Colon (tissue), 2 donors: ENCODE measurements around the gene FAM171A1.
"Not testable (repeated sequence)": the region's sequence is repeated elsewhere in the genome, so short reads cannot be mapped to it uniquely, and the experiment has no call there.

Source experiments
- FAIRE-seq: peaks from 2 replicates; lab custom pipeline; 2012; peaks lifted over from hg19 to GRCh38; lab: Jason Lieb, UNC
- donor health status: control.
- donor health status: control.

Gene FAM171A1

DNA sequence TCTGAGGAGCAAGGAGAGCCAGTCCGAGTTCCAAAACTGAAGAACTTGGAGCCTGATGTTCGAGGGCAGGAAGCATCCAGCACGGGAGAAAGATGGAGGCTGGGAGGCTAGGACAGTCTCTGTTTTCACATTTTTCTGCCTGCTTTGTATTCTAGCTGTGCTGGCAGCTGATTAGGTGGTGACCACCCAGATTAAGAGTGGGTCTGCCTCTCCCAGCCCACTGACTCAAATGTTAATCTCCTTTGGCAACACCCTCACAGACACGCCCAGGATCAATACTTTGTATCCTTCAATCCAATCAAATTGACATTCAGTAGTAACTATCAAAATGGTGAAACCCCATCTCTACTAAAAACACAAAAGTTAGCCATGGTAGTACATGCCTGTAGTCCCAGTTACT lies 163.7 kb downstream of the FAM171A1 start:
- FAIRE-seq, result not testable (repeated sequence)

GRCh38 chr10:15202639-15203038 lies 168.4 kb downstream of the FAM171A1 start:
- FAIRE-seq, result no peak

- not testable (repeated sequence) for FAIRE-seq
Observed at GRCh38 chr10:15202301-15202621, 168.8 kb downstream of the FAM171A1 start.

GRCh38 chr10:15201589-15202300 lies 169.3 kb downstream of the FAM171A1 start:
- no peak for FAIRE-seq

DNA sequence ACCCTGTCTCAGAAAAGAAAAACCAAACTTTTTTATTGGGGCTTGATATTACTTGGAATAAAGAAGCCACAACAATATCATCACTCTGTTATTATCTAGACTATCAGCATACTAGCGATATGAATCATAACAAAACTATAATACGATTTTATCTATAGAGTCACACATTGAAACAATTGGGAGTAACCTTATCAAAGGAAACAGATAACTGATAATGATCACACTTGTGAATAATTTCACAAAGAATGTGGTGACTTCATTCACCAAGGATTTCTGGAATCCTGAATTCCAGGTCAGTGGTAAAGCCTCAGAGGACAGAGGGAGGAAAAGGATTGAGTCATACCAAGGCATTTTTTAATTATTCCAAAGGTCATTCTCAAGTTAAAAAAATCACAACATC lies 170.5 kb downstream of the FAM171A1 start:
- FAIRE-seq, result no peak

- no peak for FAIRE-seq
Observed at GRCh38 chr10:15197911-15198310, 173.2 kb downstream of the FAM171A1 start.

DNA sequence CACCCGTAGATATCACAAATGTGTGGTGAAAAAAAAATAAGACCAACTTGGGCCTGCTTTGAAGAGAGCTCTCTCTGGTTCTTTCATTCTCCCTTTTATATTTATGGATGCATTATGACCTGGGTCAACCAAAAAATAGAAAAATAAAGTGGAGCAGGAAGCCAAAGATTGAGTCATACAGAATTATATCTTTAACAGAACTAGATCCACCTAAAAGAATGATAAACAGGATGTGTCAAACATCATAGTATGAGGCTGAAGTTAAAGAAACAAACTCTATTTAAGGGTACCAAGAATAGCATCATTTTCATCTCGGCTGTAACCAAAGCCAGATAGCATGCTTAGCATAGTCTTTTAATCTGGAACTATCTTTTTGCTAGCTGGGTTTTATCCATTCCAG lies 173.8 kb downstream of the FAM171A1 start:
- FAIRE-seq, result no peak

DNA sequence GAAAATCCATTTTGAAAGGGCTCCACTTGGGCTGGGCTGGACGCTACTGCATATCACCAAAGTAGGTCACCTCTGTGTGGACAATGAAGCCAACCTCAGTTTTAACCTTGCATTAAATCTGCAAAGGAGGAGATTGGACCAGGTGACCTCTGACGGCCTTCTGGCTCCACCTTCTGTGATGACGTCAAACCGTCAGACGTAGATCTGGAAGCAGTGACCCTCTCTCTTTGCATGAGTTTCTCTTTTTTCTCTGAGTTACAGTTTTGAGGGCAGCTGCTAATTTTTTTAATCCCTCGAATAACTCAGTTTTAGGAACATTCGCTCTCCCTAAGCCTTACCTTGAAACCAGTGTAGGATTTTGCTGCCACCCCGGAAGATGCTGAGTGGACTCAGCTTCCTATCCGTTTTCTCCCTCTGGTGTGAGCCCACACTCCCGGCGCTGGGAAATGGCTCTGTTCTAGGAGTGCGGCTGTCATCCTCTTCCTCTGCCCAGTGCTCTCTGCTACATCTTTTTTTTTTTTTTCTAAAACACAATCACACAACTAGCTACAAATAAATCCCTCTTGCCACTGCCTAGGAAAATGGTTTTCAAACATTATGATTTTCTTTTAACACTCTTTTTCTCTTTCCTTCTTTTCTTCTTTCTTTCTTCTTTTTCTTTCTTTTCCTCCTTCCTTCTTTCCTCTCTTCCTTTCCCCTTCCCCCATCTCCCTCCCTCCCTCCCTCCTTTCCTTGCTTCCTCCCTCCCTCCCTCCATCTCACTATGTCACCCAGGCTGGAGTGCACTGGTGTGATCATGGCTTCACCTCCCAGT lies 174.9 kb downstream of the FAM171A1 start:
- no peak for FAIRE-seq

DNA sequence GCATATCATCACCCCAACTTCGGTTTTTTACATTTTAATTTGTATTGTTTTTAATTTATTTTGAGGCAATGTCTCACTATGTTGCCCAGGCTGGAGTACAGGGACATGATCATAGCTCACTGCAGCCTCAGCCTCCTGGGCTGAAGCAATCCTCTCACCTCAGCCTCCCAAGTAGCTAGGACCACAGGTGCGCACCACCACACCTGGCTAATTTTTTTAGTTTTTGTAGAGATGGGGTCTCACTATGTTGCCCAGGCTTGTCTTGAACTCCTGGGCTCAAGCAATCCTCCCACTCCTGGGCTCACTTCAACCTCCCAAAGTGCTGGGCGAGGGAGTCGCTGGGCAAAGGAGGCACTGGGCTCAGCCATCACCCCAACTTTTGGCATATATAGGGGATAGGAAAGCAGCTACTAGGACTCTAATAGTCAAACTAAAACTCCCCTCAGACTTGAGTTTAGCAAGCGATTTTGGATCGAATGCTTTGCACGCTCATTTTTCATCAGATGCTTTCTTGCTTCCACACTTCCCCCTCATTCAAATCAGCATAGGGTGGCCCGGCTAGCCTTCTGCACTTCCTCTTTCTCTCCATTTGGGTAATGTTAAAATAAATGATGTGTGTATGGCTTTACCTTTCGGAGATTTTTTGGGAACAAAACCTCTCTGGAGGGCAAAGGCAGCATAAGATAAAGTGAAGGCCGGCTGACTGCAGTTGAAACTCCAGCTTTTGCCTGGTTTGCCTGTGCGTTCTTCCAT lies 181.8 kb downstream of the FAM171A1 start:
- FAIRE-seq, result no peak

DNA sequence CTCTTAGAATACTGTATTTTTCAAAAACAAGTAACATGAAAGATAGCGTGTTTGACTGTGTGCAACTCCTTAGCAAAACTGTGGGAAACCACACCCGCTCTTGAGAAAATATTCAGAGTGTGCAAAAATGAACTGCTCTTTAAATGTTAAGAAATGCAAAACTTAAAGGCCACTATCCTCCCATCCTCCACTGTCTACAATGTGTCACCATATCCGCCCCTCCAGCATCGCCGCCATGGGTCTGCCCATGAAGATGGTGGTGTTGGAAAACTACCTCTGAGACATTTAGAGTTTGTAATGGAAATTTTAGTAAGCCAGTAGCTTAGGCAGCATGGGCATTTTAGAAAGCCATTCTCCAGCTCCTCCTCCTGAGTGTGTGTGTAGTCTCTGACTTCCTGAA lies 182.5 kb downstream of the FAM171A1 start:
- FAIRE-seq, result no peak

DNA sequence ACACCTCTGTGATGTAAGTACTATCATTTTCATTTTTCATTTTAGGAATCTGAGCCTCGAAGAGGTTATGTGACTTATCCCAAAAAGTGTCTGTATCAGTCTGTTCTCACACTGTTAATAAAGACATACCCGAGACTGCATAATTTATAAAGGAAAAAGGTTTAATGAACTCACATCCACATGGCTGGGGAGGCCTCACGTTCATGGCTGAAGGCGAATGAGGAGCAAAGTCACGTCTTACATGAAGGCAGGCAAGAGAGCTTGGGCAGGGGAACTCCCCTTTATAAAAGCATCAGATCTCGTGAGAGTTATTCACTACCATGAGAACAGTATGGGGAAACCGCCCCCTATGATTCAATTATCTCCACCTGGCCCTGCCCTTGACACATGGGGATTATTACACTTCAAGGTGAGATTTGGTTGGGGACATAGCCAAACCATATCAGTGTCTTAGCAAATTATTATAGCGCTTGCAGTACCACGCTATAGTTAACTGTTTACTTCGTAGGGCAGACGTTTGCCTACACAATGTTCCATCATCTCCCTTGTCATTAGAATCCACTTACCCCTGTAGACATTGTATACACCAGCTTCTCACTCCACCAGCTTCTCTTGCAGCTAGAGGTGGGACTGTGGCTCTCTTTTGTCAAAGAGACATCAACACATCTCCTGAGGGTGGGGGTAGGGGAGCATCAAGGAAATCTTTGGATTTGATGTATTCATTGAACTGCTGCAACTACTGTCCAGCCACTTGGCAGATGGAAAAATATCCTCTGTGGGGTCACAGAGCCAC lies 187.2 kb downstream of the FAM171A1 start:
- no peak for FAIRE-seq

GRCh38 chr10:15182540-15183207 lies 188.4 kb downstream of the FAM171A1 start:
- no peak for FAIRE-seq

- FAIRE-seq, result no peak
Observed at GRCh38 chr10:15181576-15182156, 189.4 kb downstream of the FAM171A1 start.

DNA sequence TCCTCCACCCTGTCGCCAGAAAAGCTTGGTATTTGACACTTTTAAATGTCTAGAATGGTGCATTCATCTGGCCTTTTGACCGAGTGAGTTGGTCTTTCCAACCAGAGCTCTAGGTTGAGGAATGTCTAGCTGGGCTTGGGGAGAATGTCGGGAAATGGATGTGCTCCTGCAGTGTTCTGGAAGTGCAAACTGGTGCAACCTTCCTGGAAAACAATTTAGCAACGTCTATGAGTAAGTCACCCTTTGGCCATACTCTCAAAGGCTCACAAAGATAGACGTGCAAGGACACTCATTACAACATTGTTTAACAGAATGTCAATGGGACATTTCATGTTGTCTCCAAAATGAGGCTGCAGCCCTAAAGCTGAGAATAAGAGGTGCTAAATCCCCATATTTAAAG lies 190.4 kb downstream of the FAM171A1 start:
- FAIRE-seq, result no peak

GRCh38 chr10:15176269-15176668 lies 194.8 kb downstream of the FAM171A1 start:
- no peak for FAIRE-seq

GRCh38 chr10:15175587-15175986 lies 195.5 kb downstream of the FAM171A1 start:
- no peak for FAIRE-seq

GRCh38 chr10:15172306-15172840 lies 198.7 kb downstream of the FAM171A1 start:
- no peak for FAIRE-seq

GRCh38 chr10:15169555-15170401 lies 201.3 kb downstream of the FAM171A1 start:
- no peak for FAIRE-seq

- FAIRE-seq, result no peak
Observed at GRCh38 chr10:15168786-15169554, 202.1 kb downstream of the FAM171A1 start.
